ENCODE results near the gene PLEKHB1.
"Not testable (repeated sequence)": the region's sequence is repeated elsewhere in the genome, so short reads cannot be mapped to it uniquely, and the experiment has no call there.

DNA sequence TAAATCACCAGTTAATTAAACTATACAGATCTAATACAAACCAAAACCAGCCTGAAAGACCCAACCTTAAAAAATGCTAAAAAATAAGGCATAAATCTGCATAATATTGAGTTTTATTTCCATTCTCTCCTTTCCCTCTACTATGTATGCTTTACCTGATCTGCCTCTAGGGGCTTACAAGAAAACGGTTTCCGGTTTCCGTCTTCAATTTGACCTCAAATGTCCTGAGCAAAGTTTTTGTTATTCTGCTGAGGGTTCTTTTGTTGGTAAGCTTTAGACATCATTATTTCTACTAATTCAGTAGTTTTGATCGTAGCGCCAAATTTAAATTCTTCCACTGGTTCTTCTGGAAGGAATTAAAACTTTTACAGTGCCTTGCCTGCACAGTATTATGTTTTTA lies 30.2 kb downstream of the PLEKHB1 start:
- TF ChIP-seq, protein P1, sequence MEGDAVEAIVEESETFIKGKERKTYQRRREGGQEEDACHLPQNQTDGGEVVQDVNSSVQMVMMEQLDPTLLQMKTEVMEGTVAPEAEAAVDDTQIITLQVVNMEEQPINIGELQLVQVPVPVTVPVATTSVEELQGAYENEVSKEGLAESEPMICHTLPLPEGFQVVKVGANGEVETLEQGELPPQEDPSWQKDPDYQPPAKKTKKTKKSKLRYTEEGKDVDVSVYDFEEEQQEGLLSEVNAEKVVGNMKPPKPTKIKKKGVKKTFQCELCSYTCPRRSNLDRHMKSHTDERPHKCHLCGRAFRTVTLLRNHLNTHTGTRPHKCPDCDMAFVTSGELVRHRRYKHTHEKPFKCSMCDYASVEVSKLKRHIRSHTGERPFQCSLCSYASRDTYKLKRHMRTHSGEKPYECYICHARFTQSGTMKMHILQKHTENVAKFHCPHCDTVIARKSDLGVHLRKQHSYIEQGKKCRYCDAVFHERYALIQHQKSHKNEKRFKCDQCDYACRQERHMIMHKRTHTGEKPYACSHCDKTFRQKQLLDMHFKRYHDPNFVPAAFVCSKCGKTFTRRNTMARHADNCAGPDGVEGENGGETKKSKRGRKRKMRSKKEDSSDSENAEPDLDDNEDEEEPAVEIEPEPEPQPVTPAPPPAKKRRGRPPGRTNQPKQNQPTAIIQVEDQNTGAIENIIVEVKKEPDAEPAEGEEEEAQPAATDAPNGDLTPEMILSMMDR (IDR thresholded peaks at IDR 0.05) = peak; percentile 25
- not testable (repeated sequence) for TF ChIP-seq EZH2 (IDR thresholded peaks at IDR 0.05)

All from neural progenitor cell (in vitro differentiated cells).